NCI-H2107 treated with DMSO at 0.1 percent for 48 hours (cell line): ENCODE measurements around the gene ACHE.
A peak's percentile ranks its signal among the peaks of the same experiment; 100 is the strongest.
"Not testable (repeated sequence)": the region's sequence is repeated elsewhere in the genome, so short reads cannot be mapped to it uniquely, and the experiment has no call there.

ENCODE experiments used
- DNase-seq: peaks from one replicate; lab custom pipeline; 2025; ENCODE audit not compliant: unreplicated experiment; lab: John Stamatoyannopoulos, UW

ACHE gene

DNA sequence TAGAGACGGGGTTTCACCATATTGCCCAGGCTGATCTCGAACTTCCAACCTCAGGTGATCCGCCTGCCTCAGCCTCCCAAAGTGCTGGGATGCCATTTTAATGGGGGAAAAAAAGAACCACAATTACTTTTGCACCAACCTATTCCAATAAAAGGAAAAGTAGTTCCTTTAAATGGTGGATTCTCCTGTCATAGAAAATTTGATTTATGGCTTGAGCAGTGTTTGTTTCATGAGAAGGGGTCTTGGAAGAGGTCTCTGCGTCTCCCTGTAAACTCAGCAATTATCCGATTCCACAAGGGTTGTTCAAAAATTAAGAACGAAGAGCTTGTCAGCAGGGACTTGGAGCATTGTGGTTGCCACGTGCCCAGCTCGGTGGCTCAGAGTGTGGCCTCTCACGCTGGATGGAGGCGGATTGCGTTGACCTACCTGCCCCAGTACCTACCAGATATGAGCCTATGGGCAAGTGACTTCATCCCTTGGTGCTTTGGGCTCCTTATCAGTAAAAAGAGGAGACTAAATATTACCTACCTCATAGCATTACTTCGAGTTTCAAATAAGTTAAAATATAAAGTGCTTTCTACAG, 31.3 kb downstream of the ACHE start:
- no peak for DNase-seq

DNA sequence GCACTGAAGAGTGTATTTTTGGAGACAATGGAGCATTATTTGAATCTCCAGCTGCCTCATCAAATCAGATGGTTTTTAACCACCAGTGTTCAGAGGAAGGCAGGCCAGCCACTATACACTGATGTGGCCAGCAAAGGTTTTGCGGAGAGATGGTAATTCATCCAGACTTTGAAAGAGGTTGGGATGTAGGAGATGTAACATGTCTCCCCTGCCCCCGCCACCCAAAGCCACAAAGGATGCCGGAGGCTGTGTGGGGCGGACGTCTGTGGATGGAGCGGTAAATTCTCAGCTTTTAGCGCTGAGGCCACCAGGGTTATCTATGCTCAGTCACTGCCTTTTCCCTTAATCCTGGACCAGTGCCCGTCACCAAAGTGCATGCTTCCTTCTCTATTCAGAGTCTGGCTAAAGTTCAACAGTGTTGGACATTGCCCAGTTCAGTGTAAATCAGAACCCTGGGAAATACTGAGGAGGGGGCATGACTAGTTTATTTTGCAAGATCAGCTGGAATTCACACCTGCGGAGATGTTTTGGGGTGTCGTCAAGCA, 32.2 kb downstream of the ACHE start:
- DNase-seq: no peak

DNA sequence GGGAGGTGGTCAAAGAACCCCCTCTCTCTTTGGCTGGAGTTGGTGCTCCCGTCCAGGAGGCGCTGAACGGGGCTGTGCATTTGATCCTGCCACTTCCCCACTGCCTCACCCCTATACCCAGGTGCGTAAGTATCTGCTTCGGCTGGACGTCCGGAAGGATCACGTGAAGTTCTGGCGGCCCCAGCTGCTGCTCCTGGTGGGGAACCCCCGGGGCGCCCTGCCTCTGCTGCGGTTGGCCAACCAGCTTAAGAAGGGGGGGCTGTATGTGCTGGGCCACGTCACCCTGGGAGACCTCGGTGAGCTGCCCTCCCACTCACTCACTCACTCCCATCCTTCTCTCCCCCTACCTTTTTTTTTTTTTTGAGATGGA, 34.1 kb downstream of the ACHE start:
- DNase-seq: no peak

DNA sequence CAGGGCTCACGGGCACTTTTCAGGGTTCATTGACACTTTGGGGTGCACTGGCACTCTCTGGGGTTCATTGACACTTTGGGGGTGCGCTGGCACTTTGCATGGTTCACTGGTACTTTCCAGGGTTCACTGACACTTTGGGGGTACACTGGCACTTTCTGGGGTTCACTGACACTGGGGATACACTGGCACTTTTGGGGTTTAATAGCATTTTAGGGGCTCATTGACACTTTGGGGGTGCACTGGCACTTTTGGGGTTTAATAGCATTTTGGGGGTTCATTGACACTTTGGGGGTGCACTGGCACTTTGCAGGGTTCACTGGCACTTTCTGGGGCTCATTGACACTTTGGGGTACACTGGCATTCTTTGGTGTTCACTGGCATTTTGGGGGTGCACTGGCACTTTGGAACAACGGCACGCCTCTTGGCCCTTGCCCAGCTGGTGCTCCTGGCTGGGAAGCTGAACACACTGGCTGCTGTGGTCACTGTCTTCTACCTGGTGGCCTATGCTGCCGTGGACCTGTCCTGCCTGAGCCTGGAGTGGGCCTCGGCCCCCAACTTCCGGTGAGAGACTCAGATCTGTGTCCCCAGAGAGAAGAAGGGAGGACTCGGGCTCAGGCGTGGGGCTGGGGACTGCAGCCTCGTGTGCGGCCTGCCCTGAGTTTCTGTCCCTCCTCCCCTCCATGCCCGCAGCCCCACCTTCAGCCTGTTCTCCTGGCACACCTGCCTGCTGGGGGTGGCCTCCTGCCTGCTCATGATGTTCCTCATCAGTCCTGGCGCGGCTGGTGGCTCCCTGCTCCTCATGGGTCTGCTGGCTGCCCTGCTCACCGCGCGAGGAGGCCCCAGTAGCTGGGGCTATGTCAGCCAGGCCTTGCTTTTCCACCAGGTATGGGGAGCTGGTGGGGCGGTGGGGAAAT, 34.7 kb downstream of the ACHE start:
- DNase-seq: no peak

DNA sequence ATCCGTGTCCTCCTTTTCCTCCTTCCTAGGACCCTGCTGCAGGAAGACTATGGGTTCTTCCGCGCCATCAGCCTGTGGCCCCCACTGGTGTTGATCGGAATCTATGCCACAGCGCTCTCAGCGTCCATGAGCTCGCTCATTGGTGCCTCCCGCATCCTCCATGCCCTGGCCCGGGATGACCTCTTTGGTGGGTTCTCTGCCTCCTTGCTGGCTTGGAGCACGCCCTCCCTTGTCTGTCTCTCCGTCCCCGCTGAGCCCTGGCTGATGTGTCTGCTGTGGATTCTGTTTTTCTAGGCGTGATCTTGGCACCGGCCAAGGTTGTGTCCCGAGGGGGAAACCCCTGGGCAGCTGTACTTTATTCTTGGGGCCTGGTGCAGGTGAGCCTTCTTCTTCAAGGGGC, 35.8 kb downstream of the ACHE start:
- DNase-seq: no peak

DNA sequence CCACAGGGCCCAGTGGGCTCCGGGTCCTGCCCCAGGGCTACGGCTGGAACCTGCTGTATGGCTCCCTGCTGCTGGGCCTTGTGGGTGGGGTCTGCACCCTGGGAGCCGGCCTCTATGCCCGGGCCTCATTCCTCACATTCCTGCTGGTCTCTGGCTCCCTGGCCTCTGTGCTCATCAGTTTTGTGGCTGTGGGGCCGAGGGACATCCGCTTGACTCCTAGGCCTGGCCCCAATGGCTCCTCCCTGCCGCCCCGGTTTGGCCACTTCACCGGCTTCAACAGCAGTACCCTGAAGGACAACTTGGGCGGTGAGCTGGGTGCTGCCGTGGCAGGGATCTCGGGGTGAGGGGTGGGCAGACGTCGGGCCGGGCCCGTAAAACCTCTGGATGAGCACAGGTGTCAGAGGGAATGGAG, 38.8 kb downstream of the ACHE start:
- DNase-seq: no peak

DNA sequence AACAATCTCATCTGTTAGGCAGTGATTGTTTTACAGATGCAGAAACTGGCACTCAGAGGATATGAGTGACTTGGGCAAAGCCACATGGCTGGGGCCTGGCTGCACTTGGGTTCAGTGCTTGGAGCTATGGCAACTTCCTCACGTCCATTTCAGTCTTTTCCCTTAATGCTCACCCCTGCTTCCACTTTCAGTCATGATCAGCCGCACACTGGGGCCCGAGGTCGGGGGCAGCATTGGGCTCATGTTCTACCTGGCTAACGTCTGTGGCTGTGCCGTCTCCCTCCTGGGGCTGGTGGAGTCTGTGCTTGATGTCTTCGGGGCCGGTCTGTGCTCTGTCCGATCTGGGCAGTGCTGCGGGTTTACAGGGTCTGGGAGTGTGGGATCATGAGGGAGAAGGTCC, 40.2 kb downstream of the ACHE start:
- no peak for DNase-seq

DNA sequence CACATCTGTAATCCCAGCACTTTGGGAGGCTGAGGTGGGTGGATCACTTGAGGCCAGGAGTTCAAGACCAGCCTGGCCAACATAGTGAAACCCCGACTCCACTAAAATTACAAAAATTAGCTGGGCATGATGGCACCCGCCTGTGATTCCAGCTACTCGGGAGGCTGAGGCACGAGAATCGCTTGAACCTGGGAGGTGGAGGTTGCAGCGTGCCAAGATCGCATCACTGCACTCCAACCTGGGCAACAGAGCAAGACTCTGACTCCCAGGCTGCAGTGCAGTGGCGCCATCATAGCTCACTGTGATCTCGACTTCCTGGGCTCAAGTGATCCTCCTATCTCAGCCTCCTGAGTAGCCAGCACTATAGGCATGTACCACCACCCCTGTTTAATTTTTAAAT, 40.8 kb downstream of the ACHE start:
- not testable (repeated sequence) for DNase-seq

DNA sequence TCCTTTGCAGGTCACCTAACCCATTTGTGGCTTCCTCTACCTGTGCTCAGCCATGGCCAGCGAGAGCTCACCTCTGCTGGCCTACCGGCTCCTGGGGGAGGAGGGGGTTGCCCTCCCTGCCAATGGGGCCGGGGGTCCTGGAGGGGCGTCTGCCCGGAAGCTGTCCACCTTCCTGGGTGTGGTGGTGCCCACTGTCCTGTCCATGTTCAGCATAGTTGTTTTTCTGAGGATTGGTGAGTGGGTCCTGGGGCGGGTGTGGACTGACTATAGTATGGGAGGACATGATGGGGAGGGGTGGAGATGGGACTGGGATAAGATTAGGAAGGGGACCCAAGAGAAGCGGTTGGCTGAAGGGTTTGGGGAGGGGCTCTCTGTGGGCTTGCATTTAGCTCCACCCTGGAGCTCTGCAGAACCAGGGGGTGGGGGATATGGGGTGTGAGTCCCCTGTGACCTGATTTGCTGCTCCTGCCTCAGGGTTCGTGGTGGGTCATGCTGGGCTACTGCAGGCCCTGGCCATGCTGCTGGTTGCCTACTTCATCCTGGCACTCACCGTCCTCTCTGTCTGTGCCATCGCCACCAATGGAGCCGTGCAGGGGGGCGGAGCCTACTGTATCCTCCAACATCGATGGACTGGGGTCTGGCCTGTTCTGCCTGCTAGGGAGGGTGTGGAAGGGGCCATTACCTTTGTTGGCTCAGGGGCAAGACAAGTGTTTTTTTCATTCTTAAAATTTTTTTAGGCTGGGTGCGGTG, 41.4 kb downstream of the ACHE start:
- DNase-seq: no peak

DNA sequence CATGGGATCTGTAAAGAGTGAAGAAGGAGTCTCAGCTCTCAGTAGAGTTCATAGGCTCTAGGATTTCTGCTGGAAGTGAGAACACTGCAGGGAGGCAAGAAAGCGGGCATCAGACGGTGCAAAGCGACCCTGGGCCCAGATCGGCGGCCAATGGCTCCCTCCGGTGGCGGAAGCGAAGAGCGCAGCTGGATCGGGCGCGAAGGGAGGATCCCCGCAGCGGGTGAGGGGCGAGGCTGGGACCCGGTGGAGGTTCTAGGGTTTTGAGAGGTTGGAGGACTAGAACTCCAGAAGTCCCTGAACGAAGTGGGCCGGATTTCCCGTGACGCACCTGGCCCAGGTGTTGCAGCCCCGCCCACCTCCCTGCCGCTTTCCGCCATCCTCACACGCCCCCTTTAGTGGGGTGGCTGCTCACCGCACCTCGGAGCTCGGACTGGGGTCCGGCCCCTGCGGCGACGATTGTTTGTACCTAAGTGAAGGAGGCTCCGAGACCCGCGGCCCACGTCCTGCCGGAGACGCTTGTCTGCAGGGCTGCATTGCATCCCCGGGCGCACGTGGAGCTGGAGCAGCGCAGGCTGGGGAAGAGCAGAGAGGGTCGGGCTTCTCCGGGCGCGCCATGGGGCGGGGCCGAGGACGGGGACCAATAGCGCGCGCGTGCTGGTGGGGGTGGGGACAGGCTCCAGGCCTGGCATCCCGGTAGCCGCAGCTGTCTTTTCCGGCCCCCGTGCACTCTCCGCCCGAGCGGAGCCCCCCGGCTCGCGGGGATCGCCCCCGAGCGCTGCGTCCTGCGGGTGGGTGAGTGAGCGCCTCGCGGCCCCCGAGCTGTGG, 43.4 kb downstream of the ACHE start, which contains the start of gene SLC12A9:
TSS of gene SLC12A9 (plus strand) at position 666 of the 825 bp plus-strand sequence. CDS start 1,485 bp downstream, outside the sequence.
- peak; percentile 64 for DNase-seq

DNA sequence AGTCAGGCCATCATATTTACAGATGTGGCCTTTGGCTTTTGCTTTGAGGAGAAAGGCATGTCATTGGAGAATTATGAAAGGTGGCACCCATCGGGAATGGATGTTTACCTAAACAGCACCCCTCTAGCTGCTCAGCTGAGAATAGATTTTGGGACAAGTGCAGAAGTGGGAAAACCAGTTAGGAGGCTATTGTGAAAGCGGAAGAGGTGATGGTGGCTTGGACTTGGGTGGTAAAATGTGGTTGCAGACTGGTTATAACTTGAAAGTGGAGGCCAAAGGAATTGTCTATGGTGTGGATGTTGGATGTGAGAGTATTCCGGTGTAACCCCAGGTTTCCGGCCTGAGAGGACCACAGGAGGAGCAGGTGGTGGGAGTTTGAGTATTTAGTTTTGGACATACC, 48.3 kb downstream of the ACHE start:
- DNase-seq: no peak

DNA sequence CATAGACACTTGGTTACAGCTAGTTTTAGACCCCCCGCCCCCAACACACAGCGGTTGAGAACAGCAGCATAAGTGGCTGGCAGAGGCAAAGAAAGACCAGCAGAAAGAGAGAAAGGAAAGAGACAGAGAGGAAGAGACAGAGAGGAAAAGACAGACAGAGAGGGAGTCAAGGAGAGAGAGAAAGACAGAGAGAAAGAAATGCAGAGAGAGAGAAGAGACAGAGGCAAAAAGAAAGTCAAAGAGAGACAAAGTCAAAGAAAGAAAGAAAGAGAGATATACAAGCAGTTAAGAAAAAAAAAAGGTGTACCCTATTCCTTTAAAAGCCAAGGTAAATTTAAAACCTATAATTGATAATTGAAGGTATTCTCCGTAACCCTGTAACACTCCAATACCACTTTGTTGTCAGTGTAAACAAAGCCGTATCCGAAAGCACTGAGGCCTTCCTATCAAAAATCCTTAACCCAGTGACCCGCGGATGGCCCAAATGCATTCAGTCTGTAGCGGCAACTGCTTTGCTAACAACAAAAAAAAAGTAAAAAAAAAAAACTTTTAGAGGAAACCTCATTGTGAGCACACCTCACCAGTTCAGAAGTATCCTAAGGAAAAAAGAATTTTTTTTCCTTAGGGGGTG, 55.1 kb downstream of the ACHE start:
- DNase-seq: no peak
